PC-9 (cell line): Measurements from ENCODE around the gene DNASE1L3. TPM values are rescaled to one million over a fixed set of nuclear protein-coding genes. Genes with fewer than 3 reads are reported as not detected.

ENCODE experiments used
- BruUV-seq: library from RNA; stranded (reverse); fragments of 400-500 nt; replicated peaks from 2 replicates; lab custom pipeline; 2021; lab: Mats Ljungman, UMichigan
- CTCF ChIA-PET: fragments of 300-600 bp; sonication (Branson Sonifier 250); formaldehyde crosslinking; loops from one replicate; lab custom pipeline; 2022; ENCODE audit warnings: antibody characterized with exemption; lab: Charles Lee
- POLR2A ChIA-PET: fragments of 300-600 bp; sonication (Branson Sonifier 250); formaldehyde crosslinking; loops from one replicate; lab custom pipeline; 2022; ENCODE audit warnings: antibody characterized with exemption; ENCODE audit not compliant: unreplicated experiment; lab: Charles Lee
- DNase-seq, 2 experiments: peaks; one replicate each; pipeline versions ENCODE4 v3.0.0 to v3.0.0-alpha.2; 2015 to 2022; ENCODE audit warnings: mixed read lengths in 1 of 2
- H2AFZ ChIP-seq: fragments of 200-600 bp; sonication (generic); 2 replicates; pipeline ENCODE4 v1.8.1; 2017; ENCODE audit warnings: antibody characterized with exemption
- H3F3A ChIP-seq: fragments of 200-600 bp; sonication (generic); 2 replicates; pipeline ENCODE4 v1.8.1; 2017; ENCODE audit warnings: antibody characterized with exemption, mild to moderate bottlenecking, low read depth; ENCODE audit not compliant: insufficient read depth
- H3K27ac ChIP-seq: fragments of 200-600 bp; sonication (generic); 2 replicates; pipeline ENCODE4 v1.6.1; 2016; ENCODE audit warnings: mixed run types
- H3K27me3 ChIP-seq: fragments of 200-600 bp; sonication (generic); 2 replicates; pipeline ENCODE4 v1.6.1; 2016; ENCODE audit warnings: low read depth, mixed run types; ENCODE audit not compliant: insufficient read depth
- H3K36me3 ChIP-seq: fragments of 200-600 bp; sonication (generic); 2 replicates; pipeline ENCODE4 v1.6.1; 2016; ENCODE audit warnings: low read depth, mixed run types
- H3K4me1 ChIP-seq: fragments of 200-600 bp; sonication (generic); replicated peaks from 2 replicates; pipeline ENCODE4 v1.6.1; 2016; ENCODE audit warnings: mixed run types; ENCODE audit not compliant: insufficient read depth
- H3K4me2 ChIP-seq: fragments of 200-600 bp; sonication (generic); 2 replicates; pipeline ENCODE4 v1.6.1; 2017; ENCODE audit warnings: mixed run types
- H3K4me3 ChIP-seq: fragments of 200-600 bp; sonication (generic); 2 replicates; pipeline ENCODE4 v1.6.1; 2016; ENCODE audit warnings: mixed run types
- H3K79me2 ChIP-seq: fragments of 200-600 bp; sonication (generic); 2 replicates; pipeline ENCODE4 v1.6.1; 2017; ENCODE audit warnings: low read depth, mixed run types
- H3K9me2 ChIP-seq: fragments of 200-600 bp; sonication (generic); 2 replicates; pipeline ENCODE4 v1.8.1; 2017; ENCODE audit warnings: mild to moderate bottlenecking; ENCODE audit not compliant: insufficient read depth
- H3K9me3 ChIP-seq: fragments of 200-600 bp; sonication (generic); 2 replicates; pipeline ENCODE4 v1.8.1; 2016; ENCODE audit warnings: low read depth; ENCODE audit not compliant: insufficient read depth
- H4K20me1 ChIP-seq: fragments of 200-600 bp; sonication (generic); 2 replicates; pipeline ENCODE4 v1.8.1; 2017; ENCODE audit not compliant: insufficient read depth
- CTCF ChIP-seq: fragments of 200-600 bp; sonication (generic); conservative IDR thresholded peaks from 2 replicates; pipeline ENCODE4 v1.6.1; 2017; ENCODE audit warnings: mixed run types, antibody characterized with exemption, mild to moderate bottlenecking, moderate library complexity
- EZH2 ChIP-seq: fragments of 200-600 bp; sonication (generic); IDR thresholded peaks from 2 replicates; pipeline ENCODE4 v1.8.0; 2017; ENCODE audit warnings: antibody characterized with exemption, low read depth
- intact Hi-C: fragments of 100-400 bp; cut with micrococcal nuclease; formaldehyde crosslinking; loops from one replicate; pipeline ENCODE4 v1.10.0; 2022; ENCODE audit not compliant: unreplicated experiment
- total RNA-seq: library from RNA; stranded (reverse); gene quantifications from 2 replicates; pipeline ENCODE4 v1.2.3, GENCODE V29; 2021

DNASE1L3 gene
- total RNA-seq, 1 experiment from 2014 or later: not detected

- Histone ChIP-seq H3F3A (peaks cover 18% of the 10 kb centered on the region), H3K4me3 (no peak overlapping the region), H3K27me3 (no peaks in the 10 kb centered on the region), H3K36me3 (no peaks in the 10 kb centered on the region), H3K27ac (no peak overlapping the region), H3K4me1 (peaks cover 13% of the 10 kb centered on the region), H4K20me1 (no peaks in the 10 kb centered on the region), H3K4me2 (no peak overlapping the region), H2AFZ (no peak overlapping the region), H3K79me2 (no peaks in the 10 kb centered on the region), H3K9me2 (no peaks in the 10 kb centered on the region), H3K9me3 (no peaks in the 10 kb centered on the region)
- TF ChIP-seq EZH2: no peak
- no peak for TF ChIP-seq CTCF
- no TSS peak for BruUV-seq
- ChIA-PET POLR2A (no interaction called here), CTCF (no interaction called here)
- no peak for DNase-seq
- intact Hi-C loops: no loop called here
These were observed 45.7 kb upstream of the DNASE1L3 start for GRCh38 chr3:58256511-58256910.

GRCh38 chr3:58256061-58256460 lies 45.3 kb upstream of the DNASE1L3 start:
- CTCF ChIA-PET: no interaction called here
- TF ChIP-seq EZH2 (no peak), CTCF (no peak)
- H3K4me2 ChIP-seq: no peak overlapping the region

GRCh38 chr3:58254144-58254543 lies 43.4 kb upstream of the DNASE1L3 start:
- no peaks in the 10 kb centered on the region for H3K36me3 ChIP-seq
- ChIA-PET POLR2A (no interaction called here), CTCF (no interaction called here)
- intact Hi-C loops: no loop called here
- no peaks in the 10 kb centered on the region for H3K9me3 ChIP-seq
- no peak overlapping the region for H2AFZ ChIP-seq
- BruUV-seq: no TSS peak
- DNase-seq: no peak
- no peaks in the 10 kb centered on the region for H3K9me2 ChIP-seq
- no peak overlapping the region for H3K27ac ChIP-seq
- 0 out of 2 replicates have a peak, but pooled peaks cover 3% of the 10 kb centered on the region for H3F3A ChIP-seq
- 0 out of 2 replicates have a peak, but pooled peaks cover 6% of the 10 kb centered on the region for H3K4me1 ChIP-seq
- H3K79me2 ChIP-seq: no peaks in the 10 kb centered on the region
- no peaks in the 10 kb centered on the region for H4K20me1 ChIP-seq
- H3K27me3 ChIP-seq: no peaks in the 10 kb centered on the region
- TF ChIP-seq CTCF: no peak
- no peak for TF ChIP-seq EZH2
- H3K4me3 ChIP-seq: no peak overlapping the region
- no peak overlapping the region for H3K4me2 ChIP-seq

More at GRCh38 chr3:58256061-58256460, 45.3 kb upstream of the DNASE1L3 start:
- POLR2A ChIA-PET: no interaction called here
- H2AFZ ChIP-seq: no peak overlapping the region
- H3K4me1 ChIP-seq: peaks cover 13% of the 10 kb centered on the region
- no peaks in the 10 kb centered on the region for H3K27me3 ChIP-seq
- H3F3A ChIP-seq: peaks cover 13% of the 10 kb centered on the region
- no peaks in the 10 kb centered on the region for H3K9me2 ChIP-seq
- no TSS peak for BruUV-seq
- no peaks in the 10 kb centered on the region for H3K9me3 ChIP-seq
- no peaks in the 10 kb centered on the region for H4K20me1 ChIP-seq
- DNase-seq: no peak
- H3K36me3 ChIP-seq: no peaks in the 10 kb centered on the region
- no peaks in the 10 kb centered on the region for H3K79me2 ChIP-seq
- H3K4me3 ChIP-seq: no peak overlapping the region
- intact Hi-C loops: no loop called here
- H3K27ac ChIP-seq: no peak overlapping the region
